Esophagus muscularis mucosa (tissue), 3 donors: ENCODE results near the gene CD59.
A peak's percentile ranks its signal among the peaks of the same experiment; 100 is the strongest.

Source experiments
- POLR2AphosphoS5 ChIP-seq, 2 donors: sonication (generic); formaldehyde crosslinking; IDR thresholded peaks; one replicate each; pipeline ENCODE4 v1.6.1; 2017; ENCODE audit warnings: antibody characterized with exemption in 2 of 2
- TF ChIP-seq, protein P1 (sequence below), 3 experiments: fragments of 200-600 bp in 2 of 3; fragments of 450-650 bp in 1 of 3; sonication (generic) in 2 of 3; IDR thresholded peaks; one replicate each; pipeline ENCODE4 v1.5.1; 2017 to 2019; ENCODE audit warnings: antibody characterized with exemption in 3 of 3, mild to moderate bottlenecking in 2 of 3, moderate library complexity in 1 of 3

DNA sequence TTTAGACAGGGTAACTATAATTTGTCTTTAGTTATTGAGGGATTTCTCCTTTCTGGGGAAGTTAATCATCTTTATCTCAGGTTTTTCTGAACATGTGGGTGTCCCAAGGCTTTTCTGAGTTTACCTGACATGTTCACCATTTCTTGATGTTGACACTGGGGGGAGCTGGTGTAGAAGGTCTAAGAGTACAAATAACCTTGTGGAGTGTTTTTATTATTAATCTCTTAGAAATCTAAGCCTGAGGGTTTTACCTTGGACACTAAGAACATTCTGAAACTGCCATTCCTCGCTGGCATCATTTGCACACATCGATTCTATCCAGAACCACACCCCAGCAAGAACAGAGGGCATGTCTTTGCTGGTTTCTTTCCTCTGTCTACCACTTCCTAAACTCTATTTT is 20.0 kb downstream of the CD59 start:
- no peak for TF ChIP-seq POLR2AphosphoS5 (IDR thresholded peaks at IDR 0.05)
- TF ChIP-seq, protein P1, sequence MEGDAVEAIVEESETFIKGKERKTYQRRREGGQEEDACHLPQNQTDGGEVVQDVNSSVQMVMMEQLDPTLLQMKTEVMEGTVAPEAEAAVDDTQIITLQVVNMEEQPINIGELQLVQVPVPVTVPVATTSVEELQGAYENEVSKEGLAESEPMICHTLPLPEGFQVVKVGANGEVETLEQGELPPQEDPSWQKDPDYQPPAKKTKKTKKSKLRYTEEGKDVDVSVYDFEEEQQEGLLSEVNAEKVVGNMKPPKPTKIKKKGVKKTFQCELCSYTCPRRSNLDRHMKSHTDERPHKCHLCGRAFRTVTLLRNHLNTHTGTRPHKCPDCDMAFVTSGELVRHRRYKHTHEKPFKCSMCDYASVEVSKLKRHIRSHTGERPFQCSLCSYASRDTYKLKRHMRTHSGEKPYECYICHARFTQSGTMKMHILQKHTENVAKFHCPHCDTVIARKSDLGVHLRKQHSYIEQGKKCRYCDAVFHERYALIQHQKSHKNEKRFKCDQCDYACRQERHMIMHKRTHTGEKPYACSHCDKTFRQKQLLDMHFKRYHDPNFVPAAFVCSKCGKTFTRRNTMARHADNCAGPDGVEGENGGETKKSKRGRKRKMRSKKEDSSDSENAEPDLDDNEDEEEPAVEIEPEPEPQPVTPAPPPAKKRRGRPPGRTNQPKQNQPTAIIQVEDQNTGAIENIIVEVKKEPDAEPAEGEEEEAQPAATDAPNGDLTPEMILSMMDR (IDR thresholded peaks at IDR 0.05), result peak in 2 of 3 experiments; percentile 28 to 46
